ENCODE data around the gene SPSB2.
"Not testable (repeated sequence)": the region's sequence is repeated elsewhere in the genome, so short reads cannot be mapped to it uniquely, and the experiment has no call there.

The SPSB2 gene

DNA sequence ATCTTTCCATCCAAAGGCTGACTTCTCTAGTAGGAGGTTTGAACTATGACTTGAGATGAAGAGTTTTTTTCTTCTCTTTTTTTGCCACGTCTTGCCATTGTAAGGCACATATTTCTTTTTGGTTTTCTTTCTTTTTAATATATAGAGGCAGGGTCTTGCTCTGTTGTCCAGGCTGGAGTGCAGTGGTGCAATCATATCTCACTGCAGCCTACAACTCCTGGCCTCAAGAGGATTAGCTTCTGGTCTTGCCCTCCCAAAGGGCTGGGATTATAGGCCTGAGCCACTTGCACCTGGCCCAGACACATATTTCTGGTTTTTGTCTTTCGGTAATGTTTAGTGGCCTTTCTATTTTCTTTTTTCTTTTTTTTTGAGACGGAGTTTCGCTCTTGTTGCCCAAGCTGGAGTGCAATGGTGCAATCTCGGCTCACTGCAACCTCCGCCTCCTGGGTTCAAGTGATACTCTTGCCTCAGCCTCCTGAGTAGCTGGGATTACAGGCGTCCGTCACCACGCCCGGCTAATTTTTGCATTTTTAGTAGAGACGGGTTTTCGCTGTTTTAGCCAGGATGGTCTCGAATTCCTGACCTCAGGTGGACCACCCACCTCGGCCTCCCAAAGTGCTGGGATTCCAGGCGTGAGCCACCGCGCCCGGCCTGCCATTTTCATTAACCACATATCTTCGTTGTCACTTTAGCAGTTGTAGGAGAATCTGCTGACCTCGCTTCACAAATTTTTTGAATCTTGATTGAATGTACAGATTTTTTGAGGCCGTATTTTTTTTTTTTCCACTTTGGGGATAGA lies 16.9 kb upstream of the SPSB2 start:
- not testable (repeated sequence) for H4K20me1 ChIP-seq (ENCODE audit: insufficient read depth, low read length); H3K79me2 ChIP-seq (ENCODE audit: low read length); H2AFZ ChIP-seq (ENCODE audit: low read depth, low read length); H3K27me3 ChIP-seq (ENCODE audit: low read depth, low read length); H3K36me3 ChIP-seq (replicated peaks; ENCODE audit: low read depth, low read length); H3K9me3 ChIP-seq (ENCODE audit: insufficient read depth, low read length)
- Histone ChIP-seq H3K9ac (ENCODE audit: low read length) (peak overlapping the region; percentile 85), H3K27ac (ENCODE audit: low read length) (peak overlapping the region; percentile 87), H3K4me3 (ENCODE audit: low read length) (peak overlapping the region; percentile 76), H3K4me2 (ENCODE audit: low read length) (peak overlapping the region; percentile 93), H3K4me1 (ENCODE audit: low read length) (peaks cover 38% of the 10 kb centered on the region)

DNA sequence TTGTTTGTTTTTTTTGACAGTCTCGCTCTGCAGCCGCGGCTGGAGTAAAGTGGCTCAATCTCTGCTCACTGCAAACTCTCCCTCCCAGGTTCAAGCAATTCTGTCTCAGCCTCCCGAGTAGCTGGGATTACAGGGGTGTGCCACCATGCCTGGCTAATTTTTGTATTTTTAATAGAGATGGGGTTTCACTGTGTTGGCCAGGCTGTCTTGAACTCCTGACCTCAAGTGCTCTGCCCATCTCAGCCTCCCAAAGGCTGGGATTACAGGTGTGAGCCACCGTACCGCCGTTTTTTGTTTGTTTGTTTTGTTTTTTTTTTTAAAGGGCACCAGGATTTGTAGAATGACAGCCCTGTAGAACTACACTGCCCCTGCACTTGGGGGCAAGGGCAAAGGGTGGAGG lies 15.7 kb upstream of the SPSB2 start:
- H3K4me1 ChIP-seq (ENCODE audit: low read length): peaks cover 38% of the 10 kb centered on the region
- not testable (repeated sequence) for H3K9ac ChIP-seq (ENCODE audit: low read length); H4K20me1 ChIP-seq (ENCODE audit: insufficient read depth, low read length); H2AFZ ChIP-seq (ENCODE audit: low read depth, low read length); H3K27me3 ChIP-seq (ENCODE audit: low read depth, low read length); H3K9me3 ChIP-seq (ENCODE audit: insufficient read depth, low read length); H3K27ac ChIP-seq (ENCODE audit: low read length); H3K36me3 ChIP-seq (replicated peaks; ENCODE audit: low read depth, low read length); H3K4me2 ChIP-seq (ENCODE audit: low read length); H3K4me3 ChIP-seq (ENCODE audit: low read length); H3K79me2 ChIP-seq (ENCODE audit: low read length)

DNA sequence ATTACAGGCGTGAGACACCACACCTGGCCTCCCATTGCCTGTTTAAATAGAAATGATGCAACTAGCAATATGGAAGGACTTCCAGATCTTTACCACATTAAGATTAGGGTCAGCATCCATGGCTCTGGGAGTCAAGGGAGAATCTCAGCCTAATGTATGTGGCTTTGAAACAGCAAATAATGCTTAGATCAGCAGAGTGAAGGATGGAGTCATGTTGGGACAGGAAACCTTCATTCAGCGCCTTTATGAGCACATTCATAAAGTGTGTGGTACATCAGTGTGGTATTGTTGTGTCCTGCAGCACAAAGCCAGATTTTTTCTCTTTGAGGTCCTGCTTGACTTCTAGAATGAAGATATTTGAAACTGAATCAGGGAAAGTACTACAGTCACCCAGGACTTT lies 15.3 kb upstream of the SPSB2 start:
- TF ChIP-seq, protein P1, sequence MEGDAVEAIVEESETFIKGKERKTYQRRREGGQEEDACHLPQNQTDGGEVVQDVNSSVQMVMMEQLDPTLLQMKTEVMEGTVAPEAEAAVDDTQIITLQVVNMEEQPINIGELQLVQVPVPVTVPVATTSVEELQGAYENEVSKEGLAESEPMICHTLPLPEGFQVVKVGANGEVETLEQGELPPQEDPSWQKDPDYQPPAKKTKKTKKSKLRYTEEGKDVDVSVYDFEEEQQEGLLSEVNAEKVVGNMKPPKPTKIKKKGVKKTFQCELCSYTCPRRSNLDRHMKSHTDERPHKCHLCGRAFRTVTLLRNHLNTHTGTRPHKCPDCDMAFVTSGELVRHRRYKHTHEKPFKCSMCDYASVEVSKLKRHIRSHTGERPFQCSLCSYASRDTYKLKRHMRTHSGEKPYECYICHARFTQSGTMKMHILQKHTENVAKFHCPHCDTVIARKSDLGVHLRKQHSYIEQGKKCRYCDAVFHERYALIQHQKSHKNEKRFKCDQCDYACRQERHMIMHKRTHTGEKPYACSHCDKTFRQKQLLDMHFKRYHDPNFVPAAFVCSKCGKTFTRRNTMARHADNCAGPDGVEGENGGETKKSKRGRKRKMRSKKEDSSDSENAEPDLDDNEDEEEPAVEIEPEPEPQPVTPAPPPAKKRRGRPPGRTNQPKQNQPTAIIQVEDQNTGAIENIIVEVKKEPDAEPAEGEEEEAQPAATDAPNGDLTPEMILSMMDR (IDR thresholded peaks at IDR 0.05; ENCODE audit: low read depth, low read length): no peak
- no peak for TF ChIP-seq EZH2phosphoT487 (IDR thresholded peaks at IDR 0.05; ENCODE audit: low read depth)
- Histone ChIP-seq H3K27ac (ENCODE audit: low read length) (no peak overlapping the region), H3K79me2 (ENCODE audit: low read length) (no peaks in the 10 kb centered on the region), H2AFZ (ENCODE audit: low read depth, low read length) (no peak overlapping the region), H4K20me1 (ENCODE audit: insufficient read depth, low read length) (no peaks in the 10 kb centered on the region), H3K4me3 (ENCODE audit: low read length) (no peak overlapping the region), H3K9ac (ENCODE audit: low read length) (no peak overlapping the region), H3K27me3 (ENCODE audit: low read depth, low read length) (no peaks in the 10 kb centered on the region), H3K9me3 (ENCODE audit: insufficient read depth, low read length) (no peaks in the 10 kb centered on the region), H3K4me2 (ENCODE audit: low read length) (no peak overlapping the region), H3K36me3 (replicated peaks; ENCODE audit: low read depth, low read length) (no peaks in the 10 kb centered on the region), H3K4me1 (ENCODE audit: low read length) (peaks cover 38% of the 10 kb centered on the region)

DNA sequence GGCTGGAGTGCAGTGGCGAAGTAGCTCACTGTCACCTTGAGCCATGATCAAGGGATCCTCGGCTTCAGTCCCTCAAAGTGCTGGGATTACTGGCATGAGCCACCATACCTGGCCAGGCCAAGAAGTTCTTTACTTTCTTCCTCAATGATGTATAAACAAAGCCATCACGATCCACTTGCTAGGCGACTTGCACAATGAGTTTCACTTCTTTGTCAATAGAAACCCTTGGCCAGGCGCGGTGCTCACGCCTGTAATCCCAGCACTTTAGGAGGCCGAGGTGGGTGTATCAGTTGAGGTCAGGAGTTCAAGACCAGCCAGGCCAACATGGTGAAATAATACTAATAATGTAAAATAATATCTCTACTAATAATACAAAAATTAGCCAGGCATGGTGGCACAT lies 14.4 kb upstream of the SPSB2 start:
- Histone ChIP-seq H2AFZ (ENCODE audit: low read depth, low read length) (no peak overlapping the region), H3K27ac (ENCODE audit: low read length) (peak overlapping the region; percentile 21)

DNA sequence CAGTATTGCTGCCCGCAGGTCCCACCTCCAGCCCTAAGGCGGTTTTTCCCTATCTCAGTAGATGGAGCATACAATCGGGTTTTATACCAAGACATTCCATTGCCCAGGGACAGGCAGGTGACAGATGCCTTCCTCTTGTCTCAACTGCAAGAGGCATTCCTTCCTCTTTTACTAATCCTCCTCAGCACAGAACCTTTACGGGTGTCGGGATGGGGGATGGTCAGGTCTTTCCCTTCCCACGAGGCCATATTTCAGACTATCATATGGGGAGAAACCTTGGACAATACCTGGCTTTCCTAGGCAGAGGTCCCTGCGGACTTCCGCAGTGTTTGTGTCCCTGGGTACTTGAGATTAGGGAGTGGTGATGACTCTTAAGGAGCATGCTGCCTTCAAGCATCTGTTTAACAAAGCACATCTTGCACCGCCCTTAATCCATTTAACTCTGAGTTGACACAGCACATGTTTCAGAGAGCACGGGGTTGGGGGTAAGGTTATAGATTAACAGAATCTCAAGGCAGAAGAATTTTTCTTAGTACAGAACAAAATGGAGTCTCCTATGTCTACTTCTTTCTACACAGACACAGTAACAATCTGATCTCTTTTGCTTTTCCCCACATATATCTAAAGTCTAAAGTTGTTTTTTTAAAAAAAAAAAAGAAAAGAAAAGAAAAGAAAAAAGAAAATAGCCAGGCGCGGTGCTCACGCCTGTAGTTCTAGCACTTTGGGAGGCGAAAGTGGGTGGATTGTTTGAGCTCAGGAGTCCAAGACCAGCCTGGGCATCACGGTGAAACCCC lies 13.3 kb upstream of the SPSB2 start:
- H3K9ac ChIP-seq (ENCODE audit: low read length); H3K79me2 ChIP-seq (ENCODE audit: low read length); H3K36me3 ChIP-seq (replicated peaks; ENCODE audit: low read depth, low read length); H4K20me1 ChIP-seq (ENCODE audit: insufficient read depth, low read length); H3K9me3 ChIP-seq (ENCODE audit: insufficient read depth, low read length); H3K27me3 ChIP-seq (ENCODE audit: low read depth, low read length); H2AFZ ChIP-seq (ENCODE audit: low read depth, low read length); H3K4me3 ChIP-seq (ENCODE audit: low read length): not testable (repeated sequence)
- H3K4me1 ChIP-seq (ENCODE audit: low read length): peaks cover 32% of the 10 kb centered on the region
- peak overlapping the region; percentile 21 for H3K27ac ChIP-seq (ENCODE audit: low read length)
- peak overlapping the region; percentile 24; the same call in 1 of the 2 replicates for H3K4me2 ChIP-seq (ENCODE audit: low read length)

More for the DNA sequence above, 14.4 kb upstream of the SPSB2 start:
- H3K79me2 ChIP-seq (ENCODE audit: low read length): no peaks in the 10 kb centered on the region
- H3K4me3 ChIP-seq (ENCODE audit: low read length): no peak overlapping the region
- peak overlapping the region; percentile 16; the same call in 1 of the 2 replicates for H3K4me2 ChIP-seq (ENCODE audit: low read length)
- H3K4me1 ChIP-seq (ENCODE audit: low read length): peaks cover 38% of the 10 kb centered on the region
- TF ChIP-seq, protein P1 (IDR thresholded peaks at IDR 0.05; ENCODE audit: low read depth, low read length): no peak
- no peak for TF ChIP-seq EZH2phosphoT487 (IDR thresholded peaks at IDR 0.05; ENCODE audit: low read depth)
- H3K27me3 ChIP-seq (ENCODE audit: low read depth, low read length): no peaks in the 10 kb centered on the region
- no peaks in the 10 kb centered on the region for H3K9me3 ChIP-seq (ENCODE audit: insufficient read depth, low read length)
- H3K36me3 ChIP-seq (replicated peaks; ENCODE audit: low read depth, low read length): no peaks in the 10 kb centered on the region
- no peak overlapping the region for H3K9ac ChIP-seq (ENCODE audit: low read length)
- no peaks in the 10 kb centered on the region for H4K20me1 ChIP-seq (ENCODE audit: insufficient read depth, low read length)
